DND-41 (cell line): ENCODE results near the gene F8A1.

ENCODE experiments used
- ATAC-seq: fragments of 200-7000 bp; cut with Tn5 transposase; 3 replicates; pipeline ENCODE4 v1.9.1; 2021; ENCODE audit warnings: low read depth; ENCODE audit not compliant: insufficient read depth
- DNase-seq: peaks from one replicate; pipeline ENCODE4 v3.0.0-alpha.2; 2020
- H2AFZ ChIP-seq: 2 replicates; pipeline ENCODE4 v1.6.0; 2012; ENCODE audit warnings: low read depth, low read length
- H3K27ac ChIP-seq: 2 replicates; pipeline ENCODE4 v1.5.1; 2012; ENCODE audit warnings: low read length, inconsistent platforms
- H3K27me3 ChIP-seq: fragments of 200-600 bp; sonication (generic); 2 replicates; pipeline ENCODE4 v1.6.0; 2012; ENCODE audit warnings: low read length, mild to moderate bottlenecking, inconsistent platforms; ENCODE audit not compliant: insufficient read depth, poor library complexity
- H3K36me3 ChIP-seq: 2 replicates; pipeline ENCODE4 v1.5.1; 2012; ENCODE audit warnings: low read length, inconsistent platforms; ENCODE audit not compliant: insufficient read depth
- H3K4me1 ChIP-seq: 2 replicates; pipeline ENCODE4 v1.5.1; 2012; ENCODE audit warnings: mild to moderate bottlenecking, low read length; ENCODE audit not compliant: insufficient read depth
- H3K4me2 ChIP-seq: 2 replicates; pipeline ENCODE4 v1.6.0; 2012; ENCODE audit warnings: mild to moderate bottlenecking, moderate library complexity, low read length, inconsistent platforms; ENCODE audit not compliant: insufficient read depth
- H3K4me3 ChIP-seq, 2 experiments: fragments of 200-600 bp in 1 of 2; shearing (Covaris generic) in 1 of 2; 2 replicates each; pipeline ENCODE4 v1.5.1; 2012 to 2016; ENCODE audit warnings: inconsistent platforms in 2 of 2, low read length in 2 of 2, mild to moderate bottlenecking in 2 of 2, low read depth in 1 of 2, moderate library complexity in 1 of 2
- H3K79me2 ChIP-seq: 2 replicates; pipeline ENCODE4 v1.6.0; 2012; ENCODE audit warnings: low read length, inconsistent platforms; ENCODE audit not compliant: insufficient read depth
- H3K9ac ChIP-seq: 2 replicates; pipeline ENCODE4 v1.6.0; 2012; ENCODE audit warnings: low read depth, mild to moderate bottlenecking, inconsistent platforms, low read length, moderate library complexity
- H3K9me3 ChIP-seq: 2 replicates; pipeline ENCODE4 v1.5.1; 2012; ENCODE audit warnings: low read length, moderate library complexity, mild to moderate bottlenecking, inconsistent platforms; ENCODE audit not compliant: insufficient read depth, severe bottlenecking
- H4K20me1 ChIP-seq: 2 replicates; pipeline ENCODE4 v1.6.0; 2012; ENCODE audit warnings: low read length; ENCODE audit not compliant: insufficient read depth
- CTCF ChIP-seq: IDR thresholded peaks from 2 replicates; pipeline ENCODE4 v1.5.1; 2012; ENCODE audit warnings: borderline replicate concordance, low read length, moderate library complexity, mild to moderate bottlenecking; ENCODE audit not compliant: poor library complexity, severe bottlenecking; ENCODE audit errors: extremely low read depth
- EZH2 ChIP-seq: IDR thresholded peaks from 3 replicates; pipeline ENCODE4 v1.6.1; 2012; ENCODE audit warnings: borderline replicate concordance, low read depth, mild to moderate bottlenecking, moderate library complexity, low read length, inconsistent platforms; ENCODE audit not compliant: severe bottlenecking

Gene F8A1

GRCh38 chrX:154890990-154891639 lies 5.0 kb downstream of the F8A1 start:
- H3K27me3 ChIP-seq, result no peaks in the 10 kb centered on the region
- no peak for DNase-seq
- no peak for ATAC-seq

GRCh38 chrX:154892296-154892695 lies 6.1 kb downstream of the F8A1 start:
- ATAC-seq, result no peak
- H3K79me2 ChIP-seq, result peaks cover 9% of the 10 kb centered on the region
- H4K20me1 ChIP-seq, result peaks cover 3% of the 10 kb centered on the region; the same call in 1 of the 2 replicates
- no peak overlapping the region for H2AFZ ChIP-seq
- H3K27me3 ChIP-seq, result no peaks in the 10 kb centered on the region
- TF ChIP-seq EZH2 (no peak), CTCF (no peak)
- no peaks in the 10 kb centered on the region for H3K9me3 ChIP-seq
- H3K27ac ChIP-seq, result no peak overlapping the region
- H3K9ac ChIP-seq, result no peak overlapping the region
- H3K4me3 ChIP-seq, result no peak overlapping the region
- no peak for DNase-seq
- H3K36me3 ChIP-seq, result no peaks in the 10 kb centered on the region
- H3K4me1 ChIP-seq, result peaks cover 6% of the 10 kb centered on the region; the same call in 1 of the 2 replicates
- H3K4me2 ChIP-seq, result no peak overlapping the region

More at GRCh38 chrX:154890990-154891639, 5.0 kb downstream of the F8A1 start:
- Histone ChIP-seq H3K79me2 (peaks cover 10% of the 10 kb centered on the region), H3K36me3 (no peaks in the 10 kb centered on the region), H3K27ac (no peak overlapping the region), H3K4me1 (peaks cover 6% of the 10 kb centered on the region; the same call in 1 of the 2 replicates), H3K4me3 (no peak overlapping the region), H4K20me1 (peaks cover 5% of the 10 kb centered on the region; the same call in 1 of the 2 replicates), H3K9ac (no peak overlapping the region), H3K4me2 (no peak overlapping the region; the same call in 1 of the 2 replicates), H2AFZ (no peak overlapping the region), H3K9me3 (no peaks in the 10 kb centered on the region)
- no peak for TF ChIP-seq CTCF
- no peak for TF ChIP-seq EZH2

- ATAC-seq, result no peak
- TF ChIP-seq CTCF, result no peak
- TF ChIP-seq EZH2, result no peak
These were observed 14.2 kb downstream of the F8A1 start for GRCh38 chrX:154900323-154900722.

More at GRCh38 chrX:154900323-154900722, 14.2 kb downstream of the F8A1 start:
- Histone ChIP-seq H4K20me1 (no peaks in the 10 kb centered on the region), H3K4me1 (no peaks in the 10 kb centered on the region), H3K36me3 (no peaks in the 10 kb centered on the region), H3K27me3 (no peaks in the 10 kb centered on the region), H3K4me3 (no peak overlapping the region), H3K79me2 (no peaks in the 10 kb centered on the region), H3K4me2 (no peak overlapping the region), H3K9ac (no peak overlapping the region), H2AFZ (no peak overlapping the region), H3K27ac (no peak overlapping the region), H3K9me3 (no peaks in the 10 kb centered on the region)
- DNase-seq, result no peak
